ENCODE data around the gene KANSL1. TPM values are rescaled to one million over a fixed set of nuclear protein-coding genes. Genes with fewer than 3 reads are reported as not detected.
"Not testable (repeated sequence)": the region's sequence is repeated elsewhere in the genome, so short reads cannot be mapped to it uniquely, and the experiment has no call there.

The KANSL1 gene
- polyA plus RNA-seq, 3 donors, result 53.4 to 57.6 (median 53.7) TPM

DNA sequence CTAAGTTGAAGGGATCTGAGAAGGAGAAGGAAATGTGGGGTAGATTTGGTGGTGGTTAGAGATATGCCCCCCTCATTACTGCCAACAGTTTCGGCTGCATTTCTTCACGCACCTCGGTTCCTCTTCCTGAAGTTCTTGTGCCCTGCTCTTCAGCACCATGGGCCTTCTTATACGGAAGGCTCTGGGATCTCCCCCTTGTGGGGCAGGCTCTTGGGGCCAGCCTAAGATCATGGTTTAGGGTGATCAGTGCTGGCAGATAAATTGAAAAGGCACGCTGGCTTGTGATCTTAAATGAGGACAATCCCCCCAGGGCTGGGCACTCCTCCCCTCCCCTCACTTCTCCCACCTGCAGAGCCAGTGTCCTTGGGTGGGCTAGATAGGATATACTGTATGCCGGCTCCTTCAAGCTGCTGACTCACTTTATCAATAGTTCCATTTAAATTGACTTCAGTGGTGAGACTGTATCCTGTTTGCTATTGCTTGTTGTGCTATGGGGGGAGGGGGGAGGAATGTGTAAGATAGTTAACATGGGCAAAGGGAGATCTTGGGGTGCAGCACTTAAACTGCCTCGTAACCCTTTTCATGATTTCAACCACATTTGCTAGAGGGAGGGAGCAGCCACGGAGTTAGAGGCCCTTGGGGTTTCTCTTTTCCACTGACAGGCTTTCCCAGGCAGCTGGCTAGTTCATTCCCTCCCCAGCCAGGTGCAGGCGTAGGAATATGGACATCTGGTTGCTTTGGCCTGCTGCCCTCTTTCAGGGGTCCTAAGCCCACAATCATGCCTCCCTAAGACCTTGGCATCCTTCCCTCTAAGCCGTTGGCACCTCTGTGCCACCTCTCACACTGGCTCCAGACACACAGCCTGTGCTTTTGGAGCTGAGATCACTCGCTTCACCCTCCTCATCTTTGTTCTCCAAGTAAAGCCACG lies 165.9 kb downstream of the KANSL1 start:
- no peak for DNase-seq (ENCODE audit: low read depth in 3 of 3, low spot score in 2 of 3)

DNA sequence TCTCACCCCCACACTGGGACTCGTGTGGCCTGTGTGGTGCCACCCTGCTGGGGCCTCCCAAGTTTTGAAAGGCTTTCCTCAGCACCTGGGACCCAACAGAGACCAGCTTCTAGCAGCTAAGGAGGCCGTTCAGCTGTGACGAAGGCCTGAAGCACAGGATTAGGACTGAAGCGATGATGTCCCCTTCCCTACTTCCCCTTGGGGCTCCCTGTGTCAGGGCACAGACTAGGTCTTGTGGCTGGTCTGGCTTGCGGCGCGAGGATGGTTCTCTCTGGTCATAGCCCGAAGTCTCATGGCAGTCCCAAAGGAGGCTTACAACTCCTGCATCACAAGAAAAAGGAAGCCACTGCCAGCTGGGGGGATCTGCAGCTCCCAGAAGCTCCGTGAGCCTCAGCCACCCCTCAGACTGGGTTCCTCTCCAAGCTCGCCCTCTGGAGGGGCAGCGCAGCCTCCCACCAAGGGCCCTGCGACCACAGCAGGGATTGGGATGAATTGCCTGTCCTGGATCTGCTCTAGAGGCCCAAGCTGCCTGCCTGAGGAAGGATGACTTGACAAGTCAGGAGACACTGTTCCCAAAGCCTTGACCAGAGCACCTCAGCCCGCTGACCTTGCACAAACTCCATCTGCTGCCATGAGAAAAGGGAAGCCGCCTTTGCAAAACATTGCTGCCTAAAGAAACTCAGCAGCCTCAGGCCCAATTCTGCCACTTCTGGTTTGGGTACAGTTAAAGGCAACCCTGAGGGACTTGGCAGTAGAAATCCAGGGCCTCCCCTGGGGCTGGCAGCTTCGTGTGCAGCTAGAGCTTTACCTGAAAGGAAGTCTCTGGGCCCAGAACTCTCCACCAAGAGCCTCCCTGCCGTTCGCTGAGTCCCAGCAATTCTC lies 166.8 kb downstream of the KANSL1 start:
- DNase-seq (ENCODE audit: low read depth in 3 of 3, low spot score in 2 of 3), result no peak

DNA sequence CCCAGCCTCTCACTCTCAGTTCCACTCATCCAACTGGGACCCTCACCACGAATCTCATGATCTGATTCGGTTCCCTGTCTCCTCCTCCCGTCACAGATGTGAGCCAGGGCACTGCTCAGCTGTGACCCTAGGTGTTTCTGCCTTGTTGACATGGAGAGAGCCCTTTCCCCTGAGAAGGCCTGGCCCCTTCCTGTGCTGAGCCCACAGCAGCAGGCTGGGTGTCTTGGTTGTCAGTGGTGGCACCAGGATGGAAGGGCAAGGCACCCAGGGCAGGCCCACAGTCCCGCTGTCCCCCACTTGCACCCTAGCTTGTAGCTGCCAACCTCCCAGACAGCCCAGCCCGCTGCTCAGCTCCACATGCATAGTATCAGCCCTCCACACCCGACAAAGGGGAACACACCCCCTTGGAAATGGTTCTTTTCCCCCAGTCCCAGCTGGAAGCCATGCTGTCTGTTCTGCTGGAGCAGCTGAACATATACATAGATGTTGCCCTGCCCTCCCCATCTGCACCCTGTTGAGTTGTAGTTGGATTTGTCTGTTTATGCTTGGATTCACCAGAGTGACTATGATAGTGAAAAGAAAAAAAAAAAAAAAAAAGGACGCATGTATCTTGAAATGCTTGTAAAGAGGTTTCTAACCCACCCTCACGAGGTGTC lies 167.6 kb downstream of the KANSL1 start:
- no peak for DNase-seq (ENCODE audit: low read depth in 3 of 3, low spot score in 2 of 3)

DNA sequence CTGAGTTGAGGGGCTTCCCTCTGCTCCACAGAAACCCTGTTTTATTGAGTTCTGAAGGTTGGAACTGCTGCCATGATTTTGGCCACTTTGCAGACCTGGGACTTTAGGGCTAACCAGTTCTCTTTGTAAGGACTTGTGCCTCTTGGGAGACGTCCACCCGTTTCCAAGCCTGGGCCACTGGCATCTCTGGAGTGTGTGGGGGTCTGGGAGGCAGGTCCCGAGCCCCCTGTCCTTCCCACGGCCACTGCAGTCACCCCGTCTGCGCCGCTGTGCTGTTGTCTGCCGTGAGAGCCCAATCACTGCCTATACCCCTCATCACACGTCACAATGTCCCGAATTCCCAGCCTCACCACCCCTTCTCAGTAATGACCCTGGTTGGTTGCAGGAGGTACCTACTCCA lies 168.2 kb downstream of the KANSL1 start:
- no peak for DNase-seq (ENCODE audit: low read depth in 3 of 3, low spot score in 2 of 3)

DNA sequence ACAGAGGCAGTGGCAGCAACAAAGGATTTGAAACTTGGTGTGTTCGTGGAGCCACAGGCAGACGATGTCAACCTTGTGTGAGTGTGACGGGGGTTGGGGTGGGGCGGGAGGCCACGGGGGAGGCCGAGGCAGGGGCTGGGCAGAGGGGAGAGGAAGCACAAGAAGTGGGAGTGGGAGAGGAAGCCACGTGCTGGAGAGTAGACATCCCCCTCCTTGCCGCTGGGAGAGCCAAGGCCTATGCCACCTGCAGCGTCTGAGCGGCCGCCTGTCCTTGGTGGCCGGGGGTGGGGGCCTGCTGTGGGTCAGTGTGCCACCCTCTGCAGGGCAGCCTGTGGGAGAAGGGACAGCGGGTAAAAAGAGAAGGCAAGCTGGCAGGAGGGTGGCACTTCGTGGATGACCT lies 168.6 kb downstream of the KANSL1 start:
- DNase-seq (ENCODE audit: low read depth in 3 of 3, low spot score in 2 of 3), result no peak

DNA sequence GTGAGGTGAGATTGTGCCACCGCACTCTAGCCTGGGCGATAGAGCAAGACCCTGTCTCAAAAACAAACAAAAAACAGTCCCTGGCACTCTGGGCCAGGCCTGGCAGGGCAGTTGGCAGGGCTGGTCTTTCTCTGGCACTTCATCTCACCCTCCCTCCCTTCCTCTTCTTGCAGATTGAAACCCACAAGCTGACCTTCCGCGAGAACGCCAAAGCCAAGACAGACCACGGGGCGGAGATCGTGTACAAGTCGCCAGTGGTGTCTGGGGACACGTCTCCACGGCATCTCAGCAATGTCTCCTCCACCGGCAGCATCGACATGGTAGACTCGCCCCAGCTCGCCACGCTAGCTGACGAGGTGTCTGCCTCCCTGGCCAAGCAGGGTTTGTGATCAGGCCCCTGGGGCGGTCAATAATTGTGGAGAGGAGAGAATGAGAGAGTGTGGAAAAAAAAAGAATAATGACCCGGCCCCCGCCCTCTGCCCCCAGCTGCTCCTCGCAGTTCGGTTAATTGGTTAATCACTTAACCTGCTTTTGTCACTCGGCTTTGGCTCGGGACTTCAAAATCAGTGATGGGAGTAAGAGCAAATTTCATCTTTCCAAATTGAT lies 169.3 kb downstream of the KANSL1 start:
- DNase-seq (ENCODE audit: low read depth in 3 of 3, low spot score in 2 of 3), result no peak

DNA sequence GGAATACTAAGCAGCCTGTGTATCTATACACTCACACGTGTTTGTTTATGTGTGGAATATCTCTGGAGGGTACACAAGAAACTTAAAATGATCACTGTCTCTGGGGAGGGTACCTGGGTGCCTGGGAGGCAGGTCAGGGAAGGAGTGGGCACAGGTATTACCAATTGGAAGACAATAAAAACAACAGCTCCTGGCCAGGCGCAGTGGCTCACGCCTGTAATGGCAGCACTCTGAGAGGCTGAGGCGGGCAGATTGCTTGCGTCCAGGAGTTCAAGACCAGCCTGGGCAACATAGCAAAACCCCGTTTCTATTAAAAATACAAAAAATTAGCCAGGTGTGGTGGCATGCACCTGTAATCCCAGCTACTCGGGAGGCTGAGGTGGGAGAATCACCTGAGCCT lies 169.9 kb downstream of the KANSL1 start:
- DNase-seq (ENCODE audit: low read depth in 3 of 3, low spot score in 2 of 3), result not testable (repeated sequence)

DNA sequence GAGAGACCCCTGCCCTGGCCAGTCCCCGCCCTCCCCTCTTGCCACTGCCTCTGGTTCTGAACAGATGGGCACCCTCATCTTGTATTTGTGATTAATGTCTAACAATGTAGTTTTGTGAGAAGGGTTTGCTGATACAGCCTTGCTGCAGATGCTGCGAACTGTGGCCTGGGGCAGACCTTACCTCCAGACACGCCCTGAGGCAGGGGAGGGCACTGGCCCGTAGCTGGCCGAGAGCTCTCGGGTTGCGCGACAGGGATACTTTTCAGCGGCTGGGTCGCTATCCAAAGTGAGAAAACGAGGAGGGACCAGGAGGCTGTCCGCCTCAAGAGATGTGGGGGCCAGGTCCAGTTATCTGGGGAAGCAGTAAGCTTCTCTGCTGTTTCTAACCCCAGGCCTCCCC lies 172.2 kb downstream of the KANSL1 start:
- no peak for DNase-seq (ENCODE audit: low read depth in 3 of 3, low spot score in 2 of 3)

DNA sequence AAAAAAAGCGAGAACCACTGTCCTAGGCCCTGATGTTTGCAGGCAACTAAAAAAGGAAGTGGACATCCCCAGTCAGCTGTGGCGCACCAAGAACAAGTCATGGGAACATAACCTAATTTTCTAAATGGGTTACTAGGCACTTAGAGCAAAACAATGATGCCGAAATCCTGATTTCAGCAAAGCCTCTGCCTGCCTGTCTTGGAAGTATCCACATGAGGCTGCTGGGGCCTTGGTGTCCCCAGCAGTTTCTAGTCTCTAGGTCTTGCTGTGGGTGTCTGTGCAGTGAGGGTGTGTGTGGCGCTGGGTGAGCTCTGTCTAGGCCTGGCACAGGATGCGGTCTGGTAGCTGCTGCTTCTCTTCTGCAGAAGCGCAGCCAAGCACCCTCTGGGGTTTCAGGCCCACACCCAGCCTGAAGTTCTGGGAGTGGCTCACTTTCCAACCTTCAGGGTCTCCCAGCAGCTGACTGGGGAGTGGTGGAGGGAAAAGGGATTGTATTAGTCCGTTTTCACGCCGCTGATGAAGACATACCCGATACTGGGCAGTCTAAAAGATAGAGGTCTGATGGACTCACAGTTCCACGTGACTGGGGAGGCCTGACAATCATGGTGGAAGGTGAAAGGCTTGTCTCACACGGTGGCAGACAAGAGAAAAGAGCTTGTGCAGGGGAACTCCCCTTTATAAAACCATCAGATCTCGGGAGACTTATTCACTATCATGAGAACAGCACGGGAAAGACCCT lies 173.0 kb downstream of the KANSL1 start:
- no peak for DNase-seq (ENCODE audit: low read depth in 3 of 3, low spot score in 2 of 3)

DNA sequence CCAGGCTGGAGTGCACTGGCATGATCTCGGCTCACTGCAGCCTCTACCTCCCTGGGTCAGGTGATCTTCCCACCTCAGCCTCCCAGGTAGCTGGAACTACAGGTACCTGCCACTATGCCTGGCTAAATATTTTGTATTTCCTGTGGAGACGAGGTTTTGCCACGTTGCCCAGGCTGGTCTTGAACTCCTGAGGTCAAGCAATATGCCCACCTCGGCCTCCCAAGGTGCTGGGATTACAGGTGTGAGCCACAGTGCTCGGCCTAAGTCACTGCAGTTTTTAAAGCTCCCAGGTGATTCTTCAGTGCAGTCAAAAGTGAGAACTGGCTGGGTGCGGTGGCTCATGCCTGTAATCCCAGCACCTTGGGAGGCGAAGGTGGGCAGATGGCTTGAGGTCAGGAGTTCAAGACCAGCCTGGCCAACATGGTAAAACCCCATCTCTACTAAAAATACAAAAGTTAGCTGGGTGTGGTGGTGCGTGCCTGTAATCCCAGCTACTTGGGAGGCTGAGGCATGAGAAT lies 173.8 kb downstream of the KANSL1 start:
- not testable (repeated sequence) for DNase-seq (ENCODE audit: low read depth in 3 of 3, low spot score in 2 of 3)

DNA sequence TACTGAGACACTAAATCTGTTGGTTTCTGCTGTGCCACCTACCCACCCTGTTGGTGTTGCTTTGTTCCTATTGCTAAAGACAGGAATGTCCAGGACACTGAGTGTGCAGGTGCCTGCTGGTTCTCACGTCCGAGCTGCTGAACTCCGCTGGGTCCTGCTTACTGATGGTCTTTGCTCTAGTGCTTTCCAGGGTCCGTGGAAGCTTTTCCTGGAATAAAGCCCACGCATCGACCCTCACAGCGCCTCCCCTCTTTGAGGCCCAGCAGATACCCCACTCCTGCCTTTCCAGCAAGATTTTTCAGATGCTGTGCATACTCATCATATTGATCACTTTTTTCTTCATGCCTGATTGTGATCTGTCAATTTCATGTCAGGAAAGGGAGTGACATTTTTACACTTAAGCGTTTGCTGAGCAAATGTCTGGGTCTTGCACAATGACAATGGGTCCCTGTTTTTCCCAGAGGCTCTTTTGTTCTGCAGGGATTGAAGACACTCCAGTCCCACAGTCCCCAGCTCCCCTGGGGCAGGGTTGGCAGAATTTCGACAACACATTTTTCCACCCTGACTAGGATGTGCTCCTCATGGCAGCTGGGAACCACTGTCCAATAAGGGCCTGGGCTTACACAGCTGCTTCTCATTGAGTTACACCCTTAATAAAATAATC lies 179.6 kb downstream of the KANSL1 start:
- DNase-seq (ENCODE audit: low read depth in 3 of 3, low spot score in 2 of 3), result no peak

DNA sequence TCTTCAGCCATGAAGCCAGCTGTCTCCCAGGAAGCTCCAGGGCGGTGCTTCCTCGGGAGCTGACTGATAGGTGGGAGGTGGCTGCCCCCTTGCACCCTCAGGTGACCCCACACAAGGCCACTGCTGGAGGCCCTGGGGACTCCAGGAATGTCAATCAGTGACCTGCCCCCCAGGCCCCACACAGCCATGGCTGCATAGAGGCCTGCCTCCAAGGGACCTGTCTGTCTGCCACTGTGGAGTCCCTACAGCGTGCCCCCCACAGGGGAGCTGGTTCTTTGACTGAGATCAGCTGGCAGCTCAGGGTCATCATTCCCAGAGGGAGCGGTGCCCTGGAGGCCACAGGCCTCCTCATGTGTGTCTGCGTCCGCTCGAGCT lies 180.1 kb downstream of the KANSL1 start:
- no peak for DNase-seq (ENCODE audit: low read depth in 3 of 3, low spot score in 2 of 3)

DNA sequence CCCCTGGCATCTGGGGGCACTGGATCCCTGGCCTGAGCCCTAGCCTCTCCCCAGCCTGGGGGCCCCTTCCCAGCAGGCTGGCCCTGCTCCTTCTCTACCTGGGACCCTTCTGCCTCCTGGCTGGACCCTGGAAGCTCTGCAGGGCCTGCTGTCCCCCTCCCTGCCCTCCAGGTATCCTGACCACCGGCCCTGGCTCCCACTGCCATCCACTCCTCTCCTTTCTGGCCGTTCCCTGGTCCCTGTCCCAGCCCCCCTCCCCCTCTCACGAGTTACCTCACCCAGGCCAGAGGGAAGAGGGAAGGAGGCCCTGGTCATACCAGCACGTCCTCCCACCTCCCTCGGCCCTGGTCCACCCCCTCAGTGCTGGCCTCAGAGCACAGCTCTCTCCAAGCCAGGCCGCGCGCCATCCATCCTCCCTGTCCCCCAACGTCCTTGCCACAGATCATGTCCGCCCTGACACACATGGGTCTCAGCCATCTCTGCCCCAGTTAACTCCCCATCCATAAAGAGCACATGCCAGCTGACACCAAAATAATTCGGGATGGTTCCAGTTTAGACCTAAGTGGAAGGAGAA lies 180.6 kb downstream of the KANSL1 start:
- DNase-seq (ENCODE audit: low read depth in 3 of 3, low spot score in 2 of 3), result no peak

DNA sequence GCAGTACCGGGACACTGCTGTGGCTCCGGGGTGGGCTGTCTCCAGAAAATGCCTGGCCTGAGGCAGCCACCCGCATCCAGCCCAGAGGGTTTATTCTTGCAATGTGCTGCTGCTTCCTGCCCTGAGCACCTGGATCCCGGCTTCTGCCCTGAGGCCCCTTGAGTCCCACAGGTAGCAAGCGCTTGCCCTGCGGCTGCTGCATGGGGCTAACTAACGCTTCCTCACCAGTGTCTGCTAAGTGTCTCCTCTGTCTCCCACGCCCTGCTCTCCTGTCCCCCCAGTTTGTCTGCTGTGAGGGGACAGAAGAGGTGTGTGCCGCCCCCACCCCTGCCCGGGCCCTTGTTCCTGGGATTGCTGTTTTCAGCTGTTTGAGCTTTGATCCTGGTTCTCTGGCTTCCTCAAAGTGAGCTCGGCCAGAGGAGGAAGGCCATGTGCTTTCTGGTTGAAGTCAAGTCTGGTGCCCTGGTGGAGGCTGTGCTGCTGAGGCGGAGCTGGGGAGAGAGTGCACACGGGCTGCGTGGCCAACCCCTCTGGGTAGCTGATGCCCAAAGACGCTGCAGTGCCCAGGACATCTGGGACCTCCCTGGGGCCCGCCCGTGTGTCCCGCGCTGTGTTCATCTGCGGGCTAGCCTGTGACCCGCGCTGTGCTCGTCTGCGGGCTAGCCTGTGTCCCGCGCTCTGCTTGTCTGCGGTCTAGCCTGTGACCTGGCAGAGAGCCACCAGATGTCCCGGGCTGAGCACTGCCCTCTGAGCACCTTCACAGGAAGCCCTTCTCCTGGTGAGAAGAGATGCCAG lies 181.3 kb downstream of the KANSL1 start:
- DNase-seq (ENCODE audit: low read depth in 3 of 3, low spot score in 2 of 3), result no peak

DNA sequence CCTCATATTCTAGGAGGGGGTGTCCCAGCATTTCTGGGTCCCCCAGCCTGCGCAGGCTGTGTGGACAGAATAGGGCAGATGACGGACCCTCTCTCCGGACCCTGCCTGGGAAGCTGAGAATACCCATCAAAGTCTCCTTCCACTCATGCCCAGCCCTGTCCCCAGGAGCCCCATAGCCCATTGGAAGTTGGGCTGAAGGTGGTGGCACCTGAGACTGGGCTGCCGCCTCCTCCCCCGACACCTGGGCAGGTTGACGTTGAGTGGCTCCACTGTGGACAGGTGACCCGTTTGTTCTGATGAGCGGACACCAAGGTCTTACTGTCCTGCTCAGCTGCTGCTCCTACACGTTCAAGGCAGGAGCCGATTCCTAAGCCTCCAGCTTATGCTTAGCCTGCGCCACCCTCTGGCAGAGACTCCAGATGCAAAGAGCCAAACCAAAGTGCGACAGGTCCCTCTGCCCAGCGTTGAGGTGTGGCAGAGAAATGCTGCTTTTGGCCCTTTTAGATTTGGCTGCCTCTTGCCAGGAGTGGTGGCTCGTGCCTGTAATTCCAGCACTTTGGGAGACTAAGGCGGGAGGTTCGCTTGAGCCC lies 182.5 kb downstream of the KANSL1 start:
- no peak for DNase-seq (ENCODE audit: low read depth in 3 of 3, low spot score in 2 of 3)

DNA sequence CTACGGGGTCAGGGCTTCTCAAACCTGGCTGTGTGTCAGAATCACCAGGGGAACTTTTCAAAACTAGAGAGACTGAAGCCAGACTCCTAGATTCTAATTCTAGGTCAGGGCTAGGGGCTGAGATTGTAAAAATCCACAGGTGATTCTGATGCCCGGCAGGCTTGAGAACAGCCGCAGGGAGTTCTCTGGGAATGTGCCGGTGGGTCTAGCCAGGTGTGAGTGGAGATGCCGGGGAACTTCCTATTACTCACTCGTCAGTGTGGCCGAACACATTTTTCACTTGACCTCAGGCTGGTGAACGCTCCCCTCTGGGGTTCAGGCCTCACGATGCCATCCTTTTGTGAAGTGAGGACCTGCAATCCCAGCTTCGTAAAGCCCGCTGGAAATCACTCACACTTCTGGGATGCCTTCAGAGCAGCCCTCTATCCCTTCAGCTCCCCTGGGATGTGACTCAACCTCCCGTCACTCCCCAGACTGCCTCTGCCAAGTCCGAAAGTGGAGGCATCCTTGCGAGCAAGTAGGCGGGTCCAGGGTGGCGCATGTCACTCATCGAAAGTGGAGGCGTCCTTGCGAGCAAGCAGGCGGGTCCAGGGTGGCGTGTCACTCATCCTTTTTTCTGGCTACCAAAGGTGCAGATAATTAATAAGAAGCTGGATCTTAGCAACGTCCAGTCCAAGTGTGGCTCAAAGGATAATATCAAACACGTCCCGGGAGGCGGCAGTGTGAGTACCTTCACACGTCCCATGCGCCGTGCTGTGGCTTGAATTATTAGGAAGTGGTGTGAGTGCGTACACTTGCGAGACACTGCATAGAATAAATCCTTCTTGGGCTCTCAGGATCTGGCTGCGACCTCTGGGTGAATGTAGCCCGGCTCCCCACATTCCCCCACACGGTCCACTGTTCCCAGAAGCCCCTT lies 183.3 kb downstream of the KANSL1 start:
- no peak for DNase-seq (ENCODE audit: low read depth in 3 of 3, low spot score in 2 of 3)

DNA sequence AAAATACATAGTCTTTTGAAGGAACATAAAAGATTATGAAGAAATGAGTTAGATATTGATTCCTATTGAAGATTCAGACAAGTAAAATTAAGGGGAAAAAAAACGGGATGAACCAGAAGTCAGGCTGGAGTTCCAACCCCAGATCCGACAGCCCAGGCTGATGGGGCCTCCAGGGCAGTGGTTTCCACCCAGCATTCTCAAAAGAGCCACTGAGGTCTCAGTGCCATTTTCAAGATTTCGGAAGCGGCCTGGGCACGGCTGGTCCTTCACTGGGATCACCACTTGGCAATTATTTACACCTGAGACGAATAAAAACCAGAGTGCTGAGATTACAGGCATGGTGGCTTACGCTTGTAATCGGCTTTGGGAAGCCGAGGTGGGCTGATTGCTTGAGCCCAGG lies 184.6 kb downstream of the KANSL1 start:
- no peak for DNase-seq (ENCODE audit: low read depth in 3 of 3, low spot score in 2 of 3)
